ENCODE results near the gene TMEM263.

DNA sequence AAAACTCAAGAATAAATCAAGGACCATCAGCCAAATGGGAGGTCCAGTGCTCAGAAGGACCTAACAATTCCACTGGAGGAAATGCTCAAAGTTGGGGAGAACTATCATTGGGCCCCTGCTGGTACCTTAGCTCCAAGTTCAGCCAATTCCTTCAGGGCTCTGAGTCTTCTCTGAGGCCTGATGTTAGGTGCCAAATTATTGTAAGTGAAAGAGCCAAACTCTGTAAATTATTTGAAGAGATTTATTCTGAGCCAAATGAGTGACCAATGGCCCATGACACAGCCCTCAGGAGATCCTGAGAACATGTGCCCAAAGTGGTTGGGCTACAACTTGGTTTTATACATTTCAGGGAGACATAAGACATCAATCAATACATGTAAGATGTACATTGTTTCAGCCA is 8.2 kb upstream of the TMEM263 start:
- TF ChIP-seq, protein P1, sequence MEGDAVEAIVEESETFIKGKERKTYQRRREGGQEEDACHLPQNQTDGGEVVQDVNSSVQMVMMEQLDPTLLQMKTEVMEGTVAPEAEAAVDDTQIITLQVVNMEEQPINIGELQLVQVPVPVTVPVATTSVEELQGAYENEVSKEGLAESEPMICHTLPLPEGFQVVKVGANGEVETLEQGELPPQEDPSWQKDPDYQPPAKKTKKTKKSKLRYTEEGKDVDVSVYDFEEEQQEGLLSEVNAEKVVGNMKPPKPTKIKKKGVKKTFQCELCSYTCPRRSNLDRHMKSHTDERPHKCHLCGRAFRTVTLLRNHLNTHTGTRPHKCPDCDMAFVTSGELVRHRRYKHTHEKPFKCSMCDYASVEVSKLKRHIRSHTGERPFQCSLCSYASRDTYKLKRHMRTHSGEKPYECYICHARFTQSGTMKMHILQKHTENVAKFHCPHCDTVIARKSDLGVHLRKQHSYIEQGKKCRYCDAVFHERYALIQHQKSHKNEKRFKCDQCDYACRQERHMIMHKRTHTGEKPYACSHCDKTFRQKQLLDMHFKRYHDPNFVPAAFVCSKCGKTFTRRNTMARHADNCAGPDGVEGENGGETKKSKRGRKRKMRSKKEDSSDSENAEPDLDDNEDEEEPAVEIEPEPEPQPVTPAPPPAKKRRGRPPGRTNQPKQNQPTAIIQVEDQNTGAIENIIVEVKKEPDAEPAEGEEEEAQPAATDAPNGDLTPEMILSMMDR (IDR thresholded peaks at IDR 0.05) = no peak
- TF ChIP-seq POLR2A (IDR thresholded peaks at IDR 0.05) (no peak), POLR2AphosphoS5 (IDR thresholded peaks at IDR 0.05) (no peak)

Measured in gastroesophageal sphincter (tissue), 3 donors.